ENCODE data around the gene CELA3A.
"Not testable (repeated sequence)": the region's sequence is repeated elsewhere in the genome, so short reads cannot be mapped to it uniquely, and the experiment has no call there.

Gene CELA3A

GRCh38 chr1:21985893-21986292, 15.6 kb upstream of the CELA3A start:
- 88% methylated on average over 2 of the region's 5 CpGs for WGBS
- not testable (repeated sequence) for H3K36me3 ChIP-seq (ENCODE audit: insufficient read depth, low read length); H3K27ac ChIP-seq (ENCODE audit: low read depth, low read length); H3K9me3 ChIP-seq (ENCODE audit: insufficient read depth, low read depth, low read length); H3K9ac ChIP-seq (ENCODE audit: low read depth, low read length); H3K27me3 ChIP-seq (ENCODE audit: insufficient read depth, low read length); H3K4me1 ChIP-seq (ENCODE audit: insufficient read depth, low read length); H3K4me3 ChIP-seq (ENCODE audit: low read length)

- H3K9me3 ChIP-seq (ENCODE audit: insufficient read depth, low read depth, low read length); H3K9ac ChIP-seq (ENCODE audit: low read depth, low read length); H3K27me3 ChIP-seq (ENCODE audit: insufficient read depth, low read length); H3K4me1 ChIP-seq (ENCODE audit: insufficient read depth, low read length); H3K36me3 ChIP-seq (ENCODE audit: insufficient read depth, low read length); H3K4me3 ChIP-seq (ENCODE audit: low read length); H3K27ac ChIP-seq (ENCODE audit: low read depth, low read length): not testable (repeated sequence)
- WGBS: 93% methylated on average over 7 of the region's 12 CpGs
Measured at GRCh38 chr1:21986386-21986785, 15.1 kb upstream of the CELA3A start.

DNA sequence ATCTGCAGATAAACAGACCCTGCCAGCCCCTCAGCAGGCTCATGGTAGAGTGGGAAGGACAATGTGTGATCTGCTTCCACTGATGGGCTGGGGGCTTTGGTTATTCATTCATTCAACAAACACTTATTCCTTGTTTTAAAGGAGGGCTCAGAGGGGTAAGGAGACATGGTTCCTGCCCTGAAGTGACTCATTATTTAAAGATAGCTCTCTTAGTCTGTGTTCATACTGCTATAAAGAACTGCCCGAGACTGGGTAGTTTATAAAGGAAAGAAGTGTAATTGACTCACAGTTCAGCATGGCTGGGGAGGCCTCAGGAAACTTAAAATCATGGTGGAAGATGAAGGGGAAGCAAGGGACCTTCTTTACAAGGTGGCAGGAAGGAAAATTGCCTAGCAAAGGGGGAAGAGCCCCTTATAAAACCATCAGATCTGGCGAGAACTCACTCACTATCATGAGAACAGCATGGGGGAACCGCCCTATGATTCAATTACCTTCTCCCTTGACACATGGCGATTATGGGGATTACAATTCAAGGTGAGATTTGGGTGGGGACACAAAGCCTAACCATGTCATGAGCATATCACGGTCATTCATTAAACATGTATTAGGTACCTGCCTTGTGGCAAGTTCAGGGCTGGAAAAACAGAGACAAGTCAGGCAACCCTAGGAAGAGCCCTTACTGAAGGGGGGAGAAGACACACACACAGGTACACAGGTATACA, 11.6 kb upstream of the CELA3A start:
- H3K4me1 ChIP-seq (ENCODE audit: insufficient read depth, low read length); H3K27me3 ChIP-seq (ENCODE audit: insufficient read depth, low read length); H3K27ac ChIP-seq (ENCODE audit: low read depth, low read length); H3K9me3 ChIP-seq (ENCODE audit: insufficient read depth, low read depth, low read length); H3K36me3 ChIP-seq (ENCODE audit: insufficient read depth, low read length); H3K4me3 ChIP-seq (ENCODE audit: low read length); H3K9ac ChIP-seq (ENCODE audit: low read depth, low read length): not testable (repeated sequence)
- WGBS: no CpG with 5 or more reads among the region's 5 CpGs

- not testable (repeated sequence) for H3K9ac ChIP-seq (ENCODE audit: low read depth, low read length); H3K27ac ChIP-seq (ENCODE audit: low read depth, low read length); H3K27me3 ChIP-seq (ENCODE audit: insufficient read depth, low read length); H3K36me3 ChIP-seq (ENCODE audit: insufficient read depth, low read length); H3K9me3 ChIP-seq (ENCODE audit: insufficient read depth, low read depth, low read length); H3K4me3 ChIP-seq (ENCODE audit: low read length); H3K4me1 ChIP-seq (ENCODE audit: insufficient read depth, low read length)
- WGBS: 89% methylated on average over 3 of the region's 3 CpGs
Measured at GRCh38 chr1:21992186-21992585, 9.3 kb upstream of the CELA3A start.

DNA sequence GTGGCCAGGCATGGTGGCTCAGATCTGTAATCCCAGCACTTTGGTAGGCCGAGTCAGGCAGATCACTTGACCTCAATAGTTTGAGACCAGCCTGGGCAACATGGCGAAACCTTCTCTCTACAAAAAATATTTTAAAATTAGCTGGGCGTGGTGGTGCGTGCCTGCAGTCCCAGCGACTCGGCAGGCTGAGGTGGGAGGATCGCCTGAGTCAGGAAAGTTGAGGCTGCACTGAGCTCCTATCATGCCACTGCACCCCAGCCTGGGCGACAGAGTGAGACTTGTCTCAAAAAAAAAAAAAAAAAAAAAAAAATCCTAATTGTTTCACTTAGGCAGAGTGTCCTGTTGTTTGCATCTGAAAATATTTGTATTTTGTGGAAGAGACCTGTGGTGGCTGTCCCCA, 6.7 kb upstream of the CELA3A start:
- not testable (repeated sequence) for H3K9me3 ChIP-seq (ENCODE audit: insufficient read depth, low read depth, low read length); H3K27ac ChIP-seq (ENCODE audit: low read depth, low read length); H3K9ac ChIP-seq (ENCODE audit: low read depth, low read length); H3K27me3 ChIP-seq (ENCODE audit: insufficient read depth, low read length); H3K4me3 ChIP-seq (ENCODE audit: low read length); H3K36me3 ChIP-seq (ENCODE audit: insufficient read depth, low read length); H3K4me1 ChIP-seq (ENCODE audit: insufficient read depth, low read length)
- WGBS: 94% methylated on average over 7 of the region's 8 CpGs

GRCh38 chr1:21996663-21996970, 4.8 kb upstream of the CELA3A start:
- not testable (repeated sequence) for H3K27me3 ChIP-seq (ENCODE audit: insufficient read depth, low read length); H3K4me1 ChIP-seq (ENCODE audit: insufficient read depth, low read length); H3K9ac ChIP-seq (ENCODE audit: low read depth, low read length); H3K9me3 ChIP-seq (ENCODE audit: insufficient read depth, low read depth, low read length); H3K27ac ChIP-seq (ENCODE audit: low read depth, low read length); H3K4me3 ChIP-seq (ENCODE audit: low read length); H3K36me3 ChIP-seq (ENCODE audit: insufficient read depth, low read length)
- WGBS: 66% methylated on average over 2 of the region's 3 CpGs

DNA sequence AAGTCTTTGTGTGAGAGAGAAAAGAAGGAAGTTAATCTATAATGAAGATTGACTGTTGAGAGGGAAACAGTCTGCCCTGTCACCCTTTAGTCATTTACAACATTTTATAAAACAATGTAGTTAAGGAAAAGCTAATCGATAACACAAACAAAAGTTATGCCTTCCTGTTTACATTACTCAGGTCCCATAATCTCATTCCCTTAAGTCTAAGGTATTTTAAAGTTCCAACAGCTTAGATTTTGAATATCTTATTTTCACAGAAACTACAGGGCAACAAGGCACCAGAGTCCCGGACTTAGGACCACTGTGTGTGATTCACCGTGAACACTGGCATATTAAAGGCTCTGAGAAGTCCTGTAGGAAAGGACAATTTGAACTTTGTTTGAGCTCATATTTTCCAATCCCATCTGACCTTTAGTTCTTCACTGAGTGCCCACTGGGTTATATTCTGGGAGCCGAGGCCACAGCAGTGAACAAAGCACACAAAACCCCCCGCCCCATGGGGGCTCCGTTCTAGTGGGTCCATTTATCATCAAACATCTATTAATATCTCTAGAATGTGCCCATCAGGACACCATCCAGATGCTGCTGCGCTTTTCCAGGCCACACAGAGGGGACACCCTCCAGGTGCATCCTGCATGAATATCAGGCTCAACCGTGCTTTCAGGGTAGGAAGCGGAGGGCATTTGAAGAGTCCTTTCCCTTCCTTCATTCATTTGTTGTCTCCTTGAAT, 3.4 kb upstream of the CELA3A start:
- not testable (repeated sequence) for H3K27ac ChIP-seq (ENCODE audit: low read depth, low read length); H3K9ac ChIP-seq (ENCODE audit: low read depth, low read length)
- 89% methylated on average over 8 of the region's 9 CpGs for WGBS

DNA sequence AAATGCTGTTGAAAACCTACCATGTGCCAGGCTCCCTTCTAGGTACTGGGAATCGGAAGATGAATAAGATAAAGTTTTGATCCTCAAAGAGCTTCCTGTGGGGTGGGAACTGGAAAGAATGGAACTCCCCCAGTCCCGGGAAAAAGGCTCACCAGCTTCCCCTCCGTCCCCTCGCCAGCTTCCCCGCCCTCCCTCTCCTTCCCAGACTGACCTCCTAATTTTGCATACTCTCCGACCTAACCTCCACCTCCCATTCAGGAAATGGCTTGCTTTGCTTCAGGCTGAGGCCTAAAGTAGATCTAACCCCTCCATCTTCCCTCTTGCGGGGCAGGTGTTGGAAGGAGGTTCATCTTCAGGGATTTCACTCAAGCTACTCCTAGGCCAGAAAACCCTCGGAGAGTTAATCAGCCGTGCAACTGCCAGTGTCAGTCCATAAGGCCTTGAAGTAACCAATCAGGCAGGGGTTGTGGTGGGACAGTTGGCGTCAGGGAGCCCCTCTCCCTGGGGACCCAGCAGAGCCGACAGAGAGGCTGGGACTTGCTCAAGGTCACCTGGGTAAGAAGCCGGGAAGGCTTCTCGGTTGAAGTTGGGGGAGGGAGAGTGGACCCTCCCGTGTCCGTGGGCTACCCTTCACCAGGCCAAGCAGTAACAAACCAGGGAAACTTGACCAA, 2.7 kb upstream of the CELA3A start:
- not testable (repeated sequence) for H3K27ac ChIP-seq (ENCODE audit: low read depth, low read length); H3K27me3 ChIP-seq (ENCODE audit: insufficient read depth, low read length); H3K36me3 ChIP-seq (ENCODE audit: insufficient read depth, low read length); H3K9me3 ChIP-seq (ENCODE audit: insufficient read depth, low read depth, low read length); H3K9ac ChIP-seq (ENCODE audit: low read depth, low read length); H3K4me1 ChIP-seq (ENCODE audit: insufficient read depth, low read length); H3K4me3 ChIP-seq (ENCODE audit: low read length)
- WGBS: 56% methylated on average over 13 of the region's 15 CpGs

More for the DNA sequence above, 3.4 kb upstream of the CELA3A start:
- not testable (repeated sequence) for H3K36me3 ChIP-seq (ENCODE audit: insufficient read depth, low read length); H3K9me3 ChIP-seq (ENCODE audit: insufficient read depth, low read depth, low read length); H3K27me3 ChIP-seq (ENCODE audit: insufficient read depth, low read length); H3K4me1 ChIP-seq (ENCODE audit: insufficient read depth, low read length); H3K4me3 ChIP-seq (ENCODE audit: low read length)

DNA sequence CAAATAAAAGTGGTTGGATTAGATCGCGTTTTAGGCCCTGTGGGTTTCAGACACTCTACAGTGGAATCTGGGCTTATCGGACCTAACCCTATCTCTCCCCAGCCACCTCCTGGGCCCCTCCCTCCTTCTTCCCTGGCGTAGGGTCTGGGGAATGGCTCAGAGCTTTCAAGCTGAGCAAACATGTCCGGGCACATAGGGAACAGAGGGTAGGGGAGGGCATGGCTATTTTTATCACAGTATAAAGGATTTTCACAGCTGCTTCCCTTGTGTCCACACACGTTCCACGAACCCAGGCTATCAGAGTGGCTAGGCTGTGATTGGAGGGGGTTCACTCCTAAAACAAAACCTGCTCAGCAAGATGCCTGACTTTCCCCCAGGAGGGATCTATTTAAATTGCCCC, 1.8 kb upstream of the CELA3A start:
- WGBS: 78% methylated on average over 3 of the region's 7 CpGs
- not testable (repeated sequence) for H3K27ac ChIP-seq (ENCODE audit: low read depth, low read length)

GRCh38 chr1:22002461-22002860, 1.0 kb downstream of the CELA3A start:
- not testable (repeated sequence) for H3K9ac ChIP-seq (ENCODE audit: low read depth, low read length); H3K4me3 ChIP-seq (ENCODE audit: low read length); H3K27me3 ChIP-seq (ENCODE audit: insufficient read depth, low read length); H3K36me3 ChIP-seq (ENCODE audit: insufficient read depth, low read length); H3K9me3 ChIP-seq (ENCODE audit: insufficient read depth, low read depth, low read length); H3K27ac ChIP-seq (ENCODE audit: low read depth, low read length); H3K4me1 ChIP-seq (ENCODE audit: insufficient read depth, low read length)
- WGBS: 87% methylated on average over 1 of the region's 5 CpGs

More for the DNA sequence above, 1.8 kb upstream of the CELA3A start:
- H3K27me3 ChIP-seq (ENCODE audit: insufficient read depth, low read length); H3K9ac ChIP-seq (ENCODE audit: low read depth, low read length); H3K4me1 ChIP-seq (ENCODE audit: insufficient read depth, low read length); H3K9me3 ChIP-seq (ENCODE audit: insufficient read depth, low read depth, low read length); H3K4me3 ChIP-seq (ENCODE audit: low read length); H3K36me3 ChIP-seq (ENCODE audit: insufficient read depth, low read length): not testable (repeated sequence)

GRCh38 chr1:22002875-22003274, 1.4 kb downstream of the CELA3A start:
- H3K27ac ChIP-seq (ENCODE audit: low read depth, low read length); H3K4me3 ChIP-seq (ENCODE audit: low read length); H3K27me3 ChIP-seq (ENCODE audit: insufficient read depth, low read length); H3K9ac ChIP-seq (ENCODE audit: low read depth, low read length); H3K36me3 ChIP-seq (ENCODE audit: insufficient read depth, low read length); H3K4me1 ChIP-seq (ENCODE audit: insufficient read depth, low read length); H3K9me3 ChIP-seq (ENCODE audit: insufficient read depth, low read depth, low read length): not testable (repeated sequence)
- 84% methylated on average over 8 of the region's 8 CpGs for WGBS

All from HUES64 (cell line).